ENCODE results near the gene SORCS2.

DNA sequence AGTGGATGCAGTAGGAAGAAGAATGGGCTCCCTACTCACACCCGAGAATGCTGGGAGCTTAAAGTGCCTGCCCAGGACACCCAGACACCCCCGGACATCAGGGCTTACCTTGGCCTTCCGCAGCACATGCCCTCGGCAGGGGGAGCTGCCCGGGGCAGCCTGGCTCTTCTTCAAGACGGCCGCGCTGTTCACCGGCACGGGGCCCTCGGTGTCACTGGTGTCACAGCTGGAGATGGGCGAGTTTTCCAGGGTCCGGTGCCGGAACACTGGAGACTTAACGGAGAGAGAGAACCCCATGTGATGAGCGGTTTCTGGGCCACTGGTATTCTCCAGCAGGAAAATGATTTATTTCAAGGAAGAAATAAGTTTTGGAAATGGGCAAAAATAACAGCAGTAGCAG is 576.4 kb downstream of the SORCS2 start:
- TF ChIP-seq, protein P1, sequence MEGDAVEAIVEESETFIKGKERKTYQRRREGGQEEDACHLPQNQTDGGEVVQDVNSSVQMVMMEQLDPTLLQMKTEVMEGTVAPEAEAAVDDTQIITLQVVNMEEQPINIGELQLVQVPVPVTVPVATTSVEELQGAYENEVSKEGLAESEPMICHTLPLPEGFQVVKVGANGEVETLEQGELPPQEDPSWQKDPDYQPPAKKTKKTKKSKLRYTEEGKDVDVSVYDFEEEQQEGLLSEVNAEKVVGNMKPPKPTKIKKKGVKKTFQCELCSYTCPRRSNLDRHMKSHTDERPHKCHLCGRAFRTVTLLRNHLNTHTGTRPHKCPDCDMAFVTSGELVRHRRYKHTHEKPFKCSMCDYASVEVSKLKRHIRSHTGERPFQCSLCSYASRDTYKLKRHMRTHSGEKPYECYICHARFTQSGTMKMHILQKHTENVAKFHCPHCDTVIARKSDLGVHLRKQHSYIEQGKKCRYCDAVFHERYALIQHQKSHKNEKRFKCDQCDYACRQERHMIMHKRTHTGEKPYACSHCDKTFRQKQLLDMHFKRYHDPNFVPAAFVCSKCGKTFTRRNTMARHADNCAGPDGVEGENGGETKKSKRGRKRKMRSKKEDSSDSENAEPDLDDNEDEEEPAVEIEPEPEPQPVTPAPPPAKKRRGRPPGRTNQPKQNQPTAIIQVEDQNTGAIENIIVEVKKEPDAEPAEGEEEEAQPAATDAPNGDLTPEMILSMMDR (IDR thresholded peaks at IDR 0.05), result no peak
- no peak for TF ChIP-seq POLR2A (IDR thresholded peaks at IDR 0.05)
